GM23338 (cell line): Measurements from ENCODE around the gene MGLL. TPM values are rescaled to one million over a fixed set of nuclear protein-coding genes. Genes with fewer than 3 reads are reported as not detected.

Experiments
- ATAC-seq: fragments of 200-7000 bp; cut with Tn5 transposase; 3 replicates; pipeline ENCODE4 v1.9.1; 2020
- DNase-seq: peaks from one replicate; pipeline ENCODE4 v3.0.0-alpha.2; 2015; ENCODE audit warnings: low spot score
- H2AFZ ChIP-seq: fragments of 200-600 bp; sonication (generic); 2 replicates; pipeline ENCODE4 v1.8.0; 2016; ENCODE audit warnings: antibody characterized with exemption, mild to moderate bottlenecking, moderate library complexity
- H3F3A ChIP-seq: fragments of 200-600 bp; sonication (generic); replicated peaks from 2 replicates; pipeline ENCODE4 v1.8.0; 2017; ENCODE audit warnings: antibody characterized with exemption, mixed run types, low read depth
- H3K27ac ChIP-seq: fragments of 200-600 bp; sonication (generic); 2 replicates; pipeline ENCODE4 v1.6.1; 2016; ENCODE audit warnings: low read depth
- H3K27me3 ChIP-seq: fragments of 200-600 bp; sonication (generic); 2 replicates; pipeline ENCODE4 v1.8.0; 2016; ENCODE audit warnings: mild to moderate bottlenecking, mixed run types, moderate library complexity; ENCODE audit not compliant: insufficient read depth
- H3K36me3 ChIP-seq: fragments of 200-600 bp; sonication (generic); 2 replicates; pipeline ENCODE4 v1.8.0; 2016; ENCODE audit warnings: mild to moderate bottlenecking; ENCODE audit not compliant: insufficient read depth
- H3K4me1 ChIP-seq: fragments of 200-600 bp; sonication (generic); 2 replicates; pipeline ENCODE4 v1.8.0; 2016; ENCODE audit warnings: mild to moderate bottlenecking, moderate library complexity; ENCODE audit not compliant: insufficient read depth
- H3K4me2 ChIP-seq: fragments of 200-600 bp; sonication (generic); 2 replicates; pipeline ENCODE4 v1.7.1; 2017; ENCODE audit warnings: mixed run types
- H3K4me3 ChIP-seq: fragments of 200-600 bp; sonication (generic); 2 replicates; pipeline ENCODE4 v1.6.1; 2016; ENCODE audit warnings: mixed run types
- H3K79me2 ChIP-seq: fragments of 200-600 bp; sonication (generic); replicated peaks from 2 replicates; pipeline ENCODE4 v1.8.0; 2017; ENCODE audit warnings: mild to moderate bottlenecking; ENCODE audit not compliant: insufficient read depth
- H3K9me2 ChIP-seq: fragments of 200-600 bp; sonication (generic); 2 replicates; pipeline ENCODE4 v1.8.0; 2017; ENCODE audit not compliant: insufficient read depth
- H4K20me1 ChIP-seq: fragments of 200-600 bp; sonication (generic); replicated peaks from 2 replicates; pipeline ENCODE4 v1.8.0; 2017; ENCODE audit warnings: mild to moderate bottlenecking; ENCODE audit not compliant: insufficient read depth
- H3K27ac Mint-ChIP-seq: 2 replicates; pipeline ENCODE4 v1.8.0; 2020; ENCODE audit warnings: inconsistent platforms, mild to moderate bottlenecking, moderate library complexity, mixed read lengths
- H3K27me3 Mint-ChIP-seq: 3 replicates; pipeline ENCODE4 v1.8.0; 2022; ENCODE audit warnings: low read depth, mild to moderate bottlenecking, moderate library complexity, mixed read lengths, inconsistent platforms; ENCODE audit not compliant: insufficient read depth, poor library complexity
- H3K36me3 Mint-ChIP-seq: 3 replicates; pipeline ENCODE4 v1.8.0; 2021; ENCODE audit warnings: low read depth, mild to moderate bottlenecking, inconsistent platforms, moderate library complexity, mixed read lengths
- H3K4me1 Mint-ChIP-seq: 3 replicates; pipeline ENCODE4 v1.8.0; 2020; ENCODE audit warnings: mild to moderate bottlenecking, inconsistent platforms, mixed read lengths
- H3K4me3 Mint-ChIP-seq: 3 replicates; pipeline ENCODE4 v1.8.0; 2021; ENCODE audit warnings: moderate library complexity, mild to moderate bottlenecking, inconsistent platforms, mixed read lengths
- H3K9me3 Mint-ChIP-seq: 3 replicates; pipeline ENCODE4 v1.8.0; 2020; ENCODE audit warnings: moderate library complexity, mild to moderate bottlenecking, inconsistent platforms, mixed read lengths
- EZH2phosphoT487 ChIP-seq: fragments of 200-600 bp; sonication (generic); IDR thresholded peaks from one replicate; pipeline ENCODE4 v1.8.1; 2018; ENCODE audit warnings: antibody characterized with exemption; ENCODE audit not compliant: unreplicated experiment
- JUNB ChIP-seq: IDR thresholded peaks from one replicate; pipeline ENCODE4 v1.6.1; 2016; ENCODE audit warnings: antibody characterized with exemption; ENCODE audit not compliant: unreplicated experiment
- ZNF331 ChIP-seq: fragments of 250-450 bp; sonication (Bioruptor Pico); IDR thresholded peaks from 2 replicates; pipeline ENCODE4 v1.5.0; 2020; ENCODE audit warnings: low read depth, mild to moderate bottlenecking, moderate library complexity
- polyA plus RNA-seq: library from polyadenylated mRNA; unstranded; fragments of >200 nt; fragmentation: Nextera tagmentation; extraction: Ambion mirVana; gene quantifications from 2 replicates; pipeline ENCODE4 v1.2.1, GENCODE V29; 2016
- total RNA-seq: library from RNA; depleted of rRNA; stranded (reverse); fragments of >200 nt; shearing (Covaris generic); gene quantifications from 2 replicates; pipeline ENCODE4 v1.2.3, GENCODE V29; 2014
- TF ChIP-seq, protein P1 (sequence below): IDR thresholded peaks from one replicate; pipeline ENCODE4 v1.6.1; 2018; ENCODE audit warnings: antibody characterized with exemption; ENCODE audit not compliant: unreplicated experiment
- TF ChIP-seq, protein P2 (sequence below), 2 experiments: fragments of 200-600 bp in 1 of 2; sonication (generic) in 1 of 2; conservative IDR thresholded peaks; 2 replicates each; pipeline versions ENCODE4 v1.5.1 to v1.6.1; 2016 to 2017; ENCODE audit warnings: antibody characterized with exemption in 2 of 2, low read depth in 2 of 2, mild to moderate bottlenecking in 2 of 2, moderate library complexity in 1 of 2

MGLL gene
- total and polyA plus RNA-seq, 2 experiments from 2014 or later = 0.71 to 0.83 TPM

DNA sequence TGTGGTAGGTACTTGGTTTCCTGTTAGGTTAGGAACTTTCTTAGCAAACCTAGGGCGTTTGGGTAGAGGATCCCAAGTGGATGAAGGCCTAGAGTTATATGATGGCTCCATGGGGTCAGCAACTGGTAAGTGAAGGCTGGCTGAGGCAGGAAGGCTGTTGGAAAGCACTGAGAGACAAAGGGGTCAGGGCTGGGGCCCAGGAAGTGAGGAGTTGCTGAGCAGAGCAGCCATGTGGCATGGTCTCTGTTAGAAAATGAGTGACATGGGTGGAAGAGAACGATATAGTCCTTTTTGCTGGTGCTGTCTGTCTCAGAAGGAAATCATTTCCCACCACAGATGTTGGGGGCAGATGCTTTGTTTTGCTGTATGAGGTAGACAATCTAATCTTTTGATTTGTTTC, 34.5 kb upstream of the MGLL start:
- Histone ChIP-seq H3K27ac (no peak overlapping the region), H2AFZ (no peak overlapping the region), H3F3A (no peaks in the 10 kb centered on the region), H3K79me2 (no peaks in the 10 kb centered on the region), H3K4me2 (no peak overlapping the region), H3K4me1 (no peaks in the 10 kb centered on the region; the same call in 1 of the 2 replicates), H4K20me1 (no peaks in the 10 kb centered on the region), H3K9me2 (no peaks in the 10 kb centered on the region), H3K4me3 (no peak overlapping the region), H3K27me3 (no peaks in the 10 kb centered on the region), H3K36me3 (no peaks in the 10 kb centered on the region)
- no peaks in the 10 kb centered on the region for H3K36me3 Mint-ChIP-seq
- no peaks in the 10 kb centered on the region for H3K9me3 Mint-ChIP-seq
- no peak overlapping the region for H3K4me3 Mint-ChIP-seq
- peaks cover 2% of the 10 kb centered on the region for H3K27me3 Mint-ChIP-seq
- ATAC-seq (no peak), DNase-seq (no peak)
- TF ChIP-seq ZNF331 (CRISPR knock-in tag) = no peak
- TF ChIP-seq, protein P1, sequence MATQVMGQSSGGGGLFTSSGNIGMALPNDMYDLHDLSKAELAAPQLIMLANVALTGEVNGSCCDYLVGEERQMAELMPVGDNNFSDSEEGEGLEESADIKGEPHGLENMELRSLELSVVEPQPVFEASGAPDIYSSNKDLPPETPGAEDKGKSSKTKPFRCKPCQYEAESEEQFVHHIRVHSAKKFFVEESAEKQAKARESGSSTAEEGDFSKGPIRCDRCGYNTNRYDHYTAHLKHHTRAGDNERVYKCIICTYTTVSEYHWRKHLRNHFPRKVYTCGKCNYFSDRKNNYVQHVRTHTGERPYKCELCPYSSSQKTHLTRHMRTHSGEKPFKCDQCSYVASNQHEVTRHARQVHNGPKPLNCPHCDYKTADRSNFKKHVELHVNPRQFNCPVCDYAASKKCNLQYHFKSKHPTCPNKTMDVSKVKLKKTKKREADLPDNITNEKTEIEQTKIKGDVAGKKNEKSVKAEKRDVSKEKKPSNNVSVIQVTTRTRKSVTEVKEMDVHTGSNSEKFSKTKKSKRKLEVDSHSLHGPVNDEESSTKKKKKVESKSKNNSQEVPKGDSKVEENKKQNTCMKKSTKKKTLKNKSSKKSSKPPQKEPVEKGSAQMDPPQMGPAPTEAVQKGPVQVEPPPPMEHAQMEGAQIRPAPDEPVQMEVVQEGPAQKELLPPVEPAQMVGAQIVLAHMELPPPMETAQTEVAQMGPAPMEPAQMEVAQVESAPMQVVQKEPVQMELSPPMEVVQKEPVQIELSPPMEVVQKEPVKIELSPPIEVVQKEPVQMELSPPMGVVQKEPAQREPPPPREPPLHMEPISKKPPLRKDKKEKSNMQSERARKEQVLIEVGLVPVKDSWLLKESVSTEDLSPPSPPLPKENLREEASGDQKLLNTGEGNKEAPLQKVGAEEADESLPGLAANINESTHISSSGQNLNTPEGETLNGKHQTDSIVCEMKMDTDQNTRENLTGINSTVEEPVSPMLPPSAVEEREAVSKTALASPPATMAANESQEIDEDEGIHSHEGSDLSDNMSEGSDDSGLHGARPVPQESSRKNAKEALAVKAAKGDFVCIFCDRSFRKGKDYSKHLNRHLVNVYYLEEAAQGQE = no peak
- H3K27ac Mint-ChIP-seq = no peak overlapping the region
- peaks cover 11% of the 10 kb centered on the region for H3K4me1 Mint-ChIP-seq

GRCh38 chr3:127855246-127855645, 32.9 kb upstream of the MGLL start:
- no peak for ATAC-seq
- no peak overlapping the region for H2AFZ ChIP-seq
- H3K4me1 Mint-ChIP-seq = peaks cover 13% of the 10 kb centered on the region
- H3K27me3 Mint-ChIP-seq = peaks cover 2% of the 10 kb centered on the region
- H4K20me1 ChIP-seq = no peaks in the 10 kb centered on the region
- no peaks in the 10 kb centered on the region; the same call in 1 of the 2 replicates for H3K4me1 ChIP-seq
- no peak overlapping the region for H3K4me3 Mint-ChIP-seq
- no peaks in the 10 kb centered on the region for H3K9me2 ChIP-seq
- no peak overlapping the region for H3K4me3 ChIP-seq
- no peak for DNase-seq
- H3K27ac ChIP-seq = no peak overlapping the region
- H3K9me3 Mint-ChIP-seq = no peaks in the 10 kb centered on the region
- H3K27me3 ChIP-seq = no peaks in the 10 kb centered on the region
- H3K36me3 ChIP-seq = no peaks in the 10 kb centered on the region
- TF ChIP-seq ZNF331 (CRISPR knock-in tag) (no peak), EZH2phosphoT487 (no peak), JUNB (no peak)
- TF ChIP-seq, protein P2, sequence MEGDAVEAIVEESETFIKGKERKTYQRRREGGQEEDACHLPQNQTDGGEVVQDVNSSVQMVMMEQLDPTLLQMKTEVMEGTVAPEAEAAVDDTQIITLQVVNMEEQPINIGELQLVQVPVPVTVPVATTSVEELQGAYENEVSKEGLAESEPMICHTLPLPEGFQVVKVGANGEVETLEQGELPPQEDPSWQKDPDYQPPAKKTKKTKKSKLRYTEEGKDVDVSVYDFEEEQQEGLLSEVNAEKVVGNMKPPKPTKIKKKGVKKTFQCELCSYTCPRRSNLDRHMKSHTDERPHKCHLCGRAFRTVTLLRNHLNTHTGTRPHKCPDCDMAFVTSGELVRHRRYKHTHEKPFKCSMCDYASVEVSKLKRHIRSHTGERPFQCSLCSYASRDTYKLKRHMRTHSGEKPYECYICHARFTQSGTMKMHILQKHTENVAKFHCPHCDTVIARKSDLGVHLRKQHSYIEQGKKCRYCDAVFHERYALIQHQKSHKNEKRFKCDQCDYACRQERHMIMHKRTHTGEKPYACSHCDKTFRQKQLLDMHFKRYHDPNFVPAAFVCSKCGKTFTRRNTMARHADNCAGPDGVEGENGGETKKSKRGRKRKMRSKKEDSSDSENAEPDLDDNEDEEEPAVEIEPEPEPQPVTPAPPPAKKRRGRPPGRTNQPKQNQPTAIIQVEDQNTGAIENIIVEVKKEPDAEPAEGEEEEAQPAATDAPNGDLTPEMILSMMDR (conservative IDR thresholded peaks at IDR 0.05; ENCODE audit: low read depth in 2 of 2) = no peak
- H3K79me2 ChIP-seq = no peaks in the 10 kb centered on the region
- H3F3A ChIP-seq = no peaks in the 10 kb centered on the region
- no peaks in the 10 kb centered on the region for H3K36me3 Mint-ChIP-seq
- no peak overlapping the region for H3K27ac Mint-ChIP-seq
- no peak overlapping the region for H3K4me2 ChIP-seq
